Neural progenitor cell (in vitro differentiated cells): ENCODE results near the gene CERS6.

ENCODE experiments used
- EZH2 ChIP-seq: fragments of 200-600 bp; sonication (generic); IDR thresholded peaks from 2 replicates; pipeline ENCODE4 v1.6.1; 2017; ENCODE audit warnings: antibody characterized with exemption, mild to moderate bottlenecking, moderate library complexity
- EZH2phosphoT487 ChIP-seq: fragments of 200-600 bp; sonication (generic); IDR thresholded peaks from 2 replicates; pipeline ENCODE4 v1.6.1; 2017; ENCODE audit warnings: antibody characterized with exemption
- TF ChIP-seq, protein P1 (sequence below): fragments of 200-600 bp; sonication (generic); IDR thresholded peaks from 2 replicates; pipeline ENCODE4 v1.5.1; 2017; ENCODE audit warnings: antibody characterized with exemption, mild to moderate bottlenecking

GRCh38 chr2:168645696-168646338, 189.7 kb downstream of the CERS6 start:
- TF ChIP-seq, protein P1, sequence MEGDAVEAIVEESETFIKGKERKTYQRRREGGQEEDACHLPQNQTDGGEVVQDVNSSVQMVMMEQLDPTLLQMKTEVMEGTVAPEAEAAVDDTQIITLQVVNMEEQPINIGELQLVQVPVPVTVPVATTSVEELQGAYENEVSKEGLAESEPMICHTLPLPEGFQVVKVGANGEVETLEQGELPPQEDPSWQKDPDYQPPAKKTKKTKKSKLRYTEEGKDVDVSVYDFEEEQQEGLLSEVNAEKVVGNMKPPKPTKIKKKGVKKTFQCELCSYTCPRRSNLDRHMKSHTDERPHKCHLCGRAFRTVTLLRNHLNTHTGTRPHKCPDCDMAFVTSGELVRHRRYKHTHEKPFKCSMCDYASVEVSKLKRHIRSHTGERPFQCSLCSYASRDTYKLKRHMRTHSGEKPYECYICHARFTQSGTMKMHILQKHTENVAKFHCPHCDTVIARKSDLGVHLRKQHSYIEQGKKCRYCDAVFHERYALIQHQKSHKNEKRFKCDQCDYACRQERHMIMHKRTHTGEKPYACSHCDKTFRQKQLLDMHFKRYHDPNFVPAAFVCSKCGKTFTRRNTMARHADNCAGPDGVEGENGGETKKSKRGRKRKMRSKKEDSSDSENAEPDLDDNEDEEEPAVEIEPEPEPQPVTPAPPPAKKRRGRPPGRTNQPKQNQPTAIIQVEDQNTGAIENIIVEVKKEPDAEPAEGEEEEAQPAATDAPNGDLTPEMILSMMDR: no peak
- no peak for TF ChIP-seq EZH2
- no peak for TF ChIP-seq EZH2phosphoT487
